SK-N-SH (cell line): ENCODE data around the gene NKX1-1. TPM values are rescaled to one million over a fixed set of nuclear protein-coding genes. Genes with fewer than 3 reads are reported as not detected.
A peak's percentile ranks its signal among the peaks of the same experiment; 100 is the strongest.

Experiments
- CTCF ChIA-PET: fragments of 300-600, 350-600 bp; formaldehyde crosslinking; extraction: SDS; loops from one replicate; lab custom pipeline; 2021; lab: Yijun Ruan, JAX
- POLR2A ChIA-PET: fragments of 350-600 bp; sonication (Branson Sonifier 250); formaldehyde crosslinking; extraction: SDS; loops from one replicate; lab custom pipeline; 2020; ENCODE audit warnings: antibody characterized with exemption, inconsistent platforms; lab: Yijun Ruan, JAX
- DNase-seq: peaks from one replicate; pipeline ENCODE4 v3.0.0; 2012
- H2AFZ ChIP-seq: fragments of 200-600 bp; sonication (generic); 2 replicates; pipeline ENCODE4 v1.8.1; 2016; ENCODE audit warnings: antibody characterized with exemption, mild to moderate bottlenecking, low read depth
- H3F3A ChIP-seq: fragments of 200-600 bp; sonication (generic); replicated peaks from 2 replicates; pipeline ENCODE3; 2016; ENCODE audit warnings: antibody characterized with exemption, mild to moderate bottlenecking; ENCODE audit not compliant: insufficient read depth
- H3K27ac ChIP-seq, 2 experiments: fragments of 200-500 bp in 1 of 2; fragments of 200-600 bp in 1 of 2; sonication (Bioruptor generic) in 1 of 2; sonication (generic), shearing (Covaris generic) in 1 of 2; 2 replicates each; pipeline versions ENCODE4 v1.5.1 to v1.6.1; 2014 to 2016; ENCODE audit warnings: low read depth in 2 of 2, inconsistent platforms in 1 of 2, low read length in 1 of 2, mild to moderate bottlenecking in 1 of 2, mixed read lengths in 1 of 2
- H3K27me3 ChIP-seq: fragments of 200-600 bp; sonication (generic), shearing (Covaris generic); 2 replicates; pipeline ENCODE4 v1.6.1; 2016; ENCODE audit warnings: mixed run types; ENCODE audit not compliant: insufficient read depth
- H3K36me3 ChIP-seq, 2 experiments: fragments of 200-500 bp in 1 of 2; fragments of 200-600 bp in 1 of 2; sonication (Bioruptor generic) in 1 of 2; sonication (generic) in 1 of 2; replicated peaks in 1 of 2; 2 replicates each; pipeline versions ENCODE3 to v1.5.1; 2014 to 2016; ENCODE audit warnings: low read length in 1 of 2, mild to moderate bottlenecking in 1 of 2; ENCODE audit not compliant: insufficient read depth in 2 of 2, control insufficient read depth in 1 of 2
- H3K4me1 ChIP-seq, 2 experiments: fragments of 200-500 bp in 1 of 2; fragments of 200-600 bp in 1 of 2; sonication (Bioruptor generic) in 1 of 2; sonication (generic), shearing (Covaris generic) in 1 of 2; 2 replicates each; pipeline versions ENCODE4 v1.5.1 to v1.6.1; 2014 to 2016; ENCODE audit warnings: low read depth in 1 of 2, low read length in 1 of 2, mixed run types in 1 of 2; ENCODE audit not compliant: insufficient read depth in 2 of 2, control insufficient read depth in 1 of 2
- H3K4me2 ChIP-seq: fragments of 200-600 bp; sonication (generic), shearing (Covaris generic); 2 replicates; pipeline ENCODE4 v1.6.1; 2017; ENCODE audit warnings: mixed run types
- H3K4me3 ChIP-seq, 2 experiments: fragments of 200-500 bp in 1 of 2; fragments of 200-600 bp in 1 of 2; sonication (Bioruptor generic) in 1 of 2; sonication (generic), shearing (Covaris generic) in 1 of 2; 2 replicates each; pipeline versions ENCODE4 v1.5.1 to v1.8.1; 2014 to 2016; ENCODE audit warnings: low read depth in 2 of 2, inconsistent platforms in 1 of 2, low read length in 1 of 2, mild to moderate bottlenecking in 1 of 2, mixed read lengths in 1 of 2, moderate library complexity in 1 of 2
- H3K79me2 ChIP-seq: fragments of 200-600 bp; sonication (generic); 2 replicates; pipeline ENCODE4 v1.8.1; 2017; ENCODE audit warnings: mild to moderate bottlenecking; ENCODE audit not compliant: insufficient read depth
- H3K9ac ChIP-seq: fragments of 200-600 bp; sonication (generic); 2 replicates; pipeline ENCODE4 v1.6.1; 2017; ENCODE audit warnings: mixed run types
- H3K9me2 ChIP-seq: fragments of 200-600 bp; sonication (generic); 2 replicates; pipeline ENCODE4 v1.6.1; 2017; ENCODE audit warnings: mixed run types
- H3K9me3 ChIP-seq: fragments of 200-600 bp; sonication (generic); 2 replicates; pipeline ENCODE4 v1.6.1; 2017; ENCODE audit warnings: mixed run types, mild to moderate bottlenecking, moderate library complexity
- H4K20me1 ChIP-seq: fragments of 200-600 bp; sonication (generic); 2 replicates; pipeline ENCODE4 v1.6.1; 2017; ENCODE audit warnings: mild to moderate bottlenecking, mixed run types; ENCODE audit not compliant: insufficient read depth
- ELF1 ChIP-seq: IDR thresholded peaks from 2 replicates; pipeline ENCODE4 v1.4.0; 2012
- EP300 ChIP-seq, 2 experiments: IDR thresholded peaks; 2 replicates each; pipeline versions ENCODE4 v1.4.0 to v1.6.1; 2012; ENCODE audit warnings: borderline replicate concordance in 1 of 2, low read depth in 1 of 2, low read length in 1 of 2
- FOSL2 ChIP-seq: IDR thresholded peaks from 2 replicates; pipeline ENCODE4 v1.4.0; 2012; ENCODE audit warnings: low read depth, mild to moderate bottlenecking, moderate library complexity, borderline replicate concordance
- JUND ChIP-seq: IDR thresholded peaks from 2 replicates; pipeline ENCODE4 v1.4.0; 2012
- MEF2A ChIP-seq: IDR thresholded peaks from 2 replicates; pipeline ENCODE4 v1.4.0; 2012; ENCODE audit warnings: low read depth, borderline replicate concordance
- NFIC ChIP-seq: IDR thresholded peaks from 2 replicates; pipeline ENCODE4 v1.4.0; 2012; ENCODE audit warnings: borderline replicate concordance
- NRF1 ChIP-seq: IDR thresholded peaks from 2 replicates; pipeline ENCODE4 v1.6.1; 2012; ENCODE audit warnings: low read depth, mild to moderate bottlenecking, low read length
- POLR2AphosphoS5 ChIP-seq: IDR thresholded peaks from 2 replicates; pipeline ENCODE4 v1.6.1; 2012; ENCODE audit warnings: low read depth, low read length
- RCOR1 ChIP-seq: fragments of 150-350 bp; IDR thresholded peaks from 2 replicates; pipeline ENCODE4 v1.6.1; 2017; ENCODE audit warnings: antibody characterized with exemption, low read length
- RFX5 ChIP-seq: IDR thresholded peaks from 2 replicates; pipeline ENCODE4 v1.6.1; 2012; ENCODE audit warnings: mild to moderate bottlenecking, improper control_type of control experiment, low read length
- SIN3A ChIP-seq: IDR thresholded peaks from 2 replicates; pipeline ENCODE4 v1.6.1; 2012; ENCODE audit warnings: low read depth, mild to moderate bottlenecking, low read length, moderate library complexity, borderline replicate concordance
- SMC3 ChIP-seq: IDR thresholded peaks from 2 replicates; pipeline ENCODE4 v1.6.1; 2012; ENCODE audit warnings: low read depth, low read length, improper control_type of control experiment
- TEAD4 ChIP-seq: IDR thresholded peaks from 2 replicates; pipeline ENCODE4 v1.4.0; 2012; ENCODE audit warnings: mild to moderate bottlenecking, borderline replicate concordance; ENCODE audit not compliant: insufficient read depth
- WGBS: methylation state at CpG from one replicate; pipeline ENCODE4 v1.1.6; 2017; ENCODE audit warnings: low lambda C conversion rate; 5-methylcytosine and 5-hydroxymethylcytosine counted together
- polyA plus RNA-seq, 3 experiments: library from polyadenylated mRNA; depleted of rRNA; stranded (reverse); fragments of >200 nt; gene quantifications; 2 replicates each; pipeline ENCODE4 v1.2.3, GENCODE V29; 2012
- TF ChIP-seq, protein P1 (sequence below): fragments of 150-350 bp; IDR thresholded peaks from 2 replicates; pipeline ENCODE4 v1.6.1; 2017; ENCODE audit warnings: antibody characterized with exemption, low read length, low read depth, borderline replicate concordance
- TF ChIP-seq, protein P2 (sequence below): fragments of 150-350 bp; IDR thresholded peaks from 2 replicates; pipeline ENCODE4 v1.6.1; 2016; ENCODE audit warnings: mild to moderate bottlenecking, low read depth, low read length
- TF ChIP-seq, protein P3 (sequence below): IDR thresholded peaks from 2 replicates; pipeline ENCODE4 v1.4.0; 2012; ENCODE audit warnings: low read depth
- TF ChIP-seq, protein P4 (sequence below): IDR thresholded peaks from 2 replicates; pipeline ENCODE4 v1.4.0; 2012; ENCODE audit warnings: low read depth, borderline replicate concordance
- TF ChIP-seq, protein P5 (sequence below): IDR thresholded peaks from 2 replicates; pipeline ENCODE4 v1.6.1; 2012; ENCODE audit warnings: mild to moderate bottlenecking, low read depth, low read length, moderate library complexity

NKX1-1 gene
- polyA plus RNA-seq, 1 of the 3 experiments (the other 2 are of a cell fraction) = not detected

DNA sequence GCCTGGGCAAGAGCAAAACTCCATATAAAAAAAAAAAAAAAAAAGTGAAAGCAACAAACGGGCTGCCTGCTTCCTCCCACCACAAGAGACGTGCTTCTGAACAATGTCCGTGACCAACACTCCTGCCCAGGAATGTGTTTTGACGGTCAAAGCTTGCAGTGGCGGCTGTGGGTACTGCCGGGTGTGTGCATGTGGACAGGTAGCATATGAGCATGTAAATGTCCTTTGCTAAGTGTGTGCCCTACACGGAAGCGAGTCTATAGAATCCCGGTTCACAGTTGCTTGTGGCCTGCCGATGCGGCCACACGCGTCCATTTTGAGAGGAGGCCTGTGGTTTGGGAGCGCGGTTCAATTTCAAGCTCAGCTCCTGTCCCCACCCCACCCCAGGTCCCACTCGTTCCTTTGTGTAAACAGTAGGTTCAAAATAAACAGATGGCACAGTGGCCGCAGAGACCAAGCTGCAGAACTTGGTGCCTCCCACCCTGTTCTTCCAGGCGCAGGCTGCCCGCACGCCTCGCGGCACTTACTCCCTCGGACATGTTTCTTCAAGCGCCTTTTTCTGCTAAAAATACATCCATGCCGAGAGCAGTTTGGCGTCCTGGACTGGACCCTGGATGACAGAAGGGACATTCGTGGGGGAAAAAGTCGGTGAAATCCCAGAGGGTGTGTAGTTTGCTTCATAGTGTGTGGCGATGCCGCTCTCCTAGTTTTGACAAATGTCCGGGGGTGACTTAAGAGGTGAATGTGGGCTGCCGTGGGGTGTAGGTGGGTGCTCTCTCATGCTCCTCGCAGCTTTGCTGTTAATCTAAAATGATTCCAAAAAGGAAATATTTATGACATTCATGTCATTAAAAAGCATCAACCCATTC is 11.5 kb upstream of the NKX1-1 start:
- Histone ChIP-seq H2AFZ (no peak overlapping the region), H3K4me3 (no peak overlapping the region), H3K9me2 (no peaks in the 10 kb centered on the region), H4K20me1 (no peaks in the 10 kb centered on the region), H3K27me3 (peaks cover 82% of the 10 kb centered on the region), H3K4me1 (no peaks in the 10 kb centered on the region), H3K4me2 (no peak overlapping the region), H3F3A (no peaks in the 10 kb centered on the region), H3K9me3 (no peaks in the 10 kb centered on the region), H3K9ac (no peak overlapping the region), H3K79me2 (no peaks in the 10 kb centered on the region), H3K36me3 (no peaks in the 10 kb centered on the region), H3K27ac (no peak overlapping the region)
- ChIA-PET POLR2A (no interaction called here), CTCF (interaction anchor here (0.6 to 1.5 kb wide), 4 partner anchors 61 to 202 kb away, joined by 3 to 4 read pairs (median 3); no protein-coding TSS in a partner anchor)
- TF ChIP-seq, protein P1, sequence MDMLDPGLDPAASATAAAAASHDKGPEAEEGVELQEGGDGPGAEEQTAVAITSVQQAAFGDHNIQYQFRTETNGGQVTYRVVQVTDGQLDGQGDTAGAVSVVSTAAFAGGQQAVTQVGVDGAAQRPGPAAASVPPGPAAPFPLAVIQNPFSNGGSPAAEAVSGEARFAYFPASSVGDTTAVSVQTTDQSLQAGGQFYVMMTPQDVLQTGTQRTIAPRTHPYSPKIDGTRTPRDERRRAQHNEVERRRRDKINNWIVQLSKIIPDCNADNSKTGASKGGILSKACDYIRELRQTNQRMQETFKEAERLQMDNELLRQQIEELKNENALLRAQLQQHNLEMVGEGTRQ = no peak
- no peak for TF ChIP-seq RFX5
- TF ChIP-seq TEAD4 = no peak
- TF ChIP-seq, protein P2, sequence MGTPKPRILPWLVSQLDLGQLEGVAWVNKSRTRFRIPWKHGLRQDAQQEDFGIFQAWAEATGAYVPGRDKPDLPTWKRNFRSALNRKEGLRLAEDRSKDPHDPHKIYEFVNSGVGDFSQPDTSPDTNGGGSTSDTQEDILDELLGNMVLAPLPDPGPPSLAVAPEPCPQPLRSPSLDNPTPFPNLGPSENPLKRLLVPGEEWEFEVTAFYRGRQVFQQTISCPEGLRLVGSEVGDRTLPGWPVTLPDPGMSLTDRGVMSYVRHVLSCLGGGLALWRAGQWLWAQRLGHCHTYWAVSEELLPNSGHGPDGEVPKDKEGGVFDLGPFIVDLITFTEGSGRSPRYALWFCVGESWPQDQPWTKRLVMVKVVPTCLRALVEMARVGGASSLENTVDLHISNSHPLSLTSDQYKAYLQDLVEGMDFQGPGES = no peak
- no peak for TF ChIP-seq SMC3
- TF ChIP-seq NRF1 = no peak
- TF ChIP-seq MEF2A = no peak
- TF ChIP-seq RCOR1 = no peak
- no peak for TF ChIP-seq FOSL2
- no peak for TF ChIP-seq EP300 (IDR thresholded peaks at IDR 0.05; ENCODE audit: borderline replicate concordance in 1 of 2, low read depth in 1 of 2, low read length in 1 of 2)
- no peak for TF ChIP-seq POLR2AphosphoS5
- no peak for TF ChIP-seq SIN3A
- TF ChIP-seq, protein P3, sequence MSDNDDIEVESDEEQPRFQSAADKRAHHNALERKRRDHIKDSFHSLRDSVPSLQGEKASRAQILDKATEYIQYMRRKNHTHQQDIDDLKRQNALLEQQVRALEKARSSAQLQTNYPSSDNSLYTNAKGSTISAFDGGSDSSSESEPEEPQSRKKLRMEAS = no peak
- no peak for TF ChIP-seq NFIC
- TF ChIP-seq, protein P4, sequence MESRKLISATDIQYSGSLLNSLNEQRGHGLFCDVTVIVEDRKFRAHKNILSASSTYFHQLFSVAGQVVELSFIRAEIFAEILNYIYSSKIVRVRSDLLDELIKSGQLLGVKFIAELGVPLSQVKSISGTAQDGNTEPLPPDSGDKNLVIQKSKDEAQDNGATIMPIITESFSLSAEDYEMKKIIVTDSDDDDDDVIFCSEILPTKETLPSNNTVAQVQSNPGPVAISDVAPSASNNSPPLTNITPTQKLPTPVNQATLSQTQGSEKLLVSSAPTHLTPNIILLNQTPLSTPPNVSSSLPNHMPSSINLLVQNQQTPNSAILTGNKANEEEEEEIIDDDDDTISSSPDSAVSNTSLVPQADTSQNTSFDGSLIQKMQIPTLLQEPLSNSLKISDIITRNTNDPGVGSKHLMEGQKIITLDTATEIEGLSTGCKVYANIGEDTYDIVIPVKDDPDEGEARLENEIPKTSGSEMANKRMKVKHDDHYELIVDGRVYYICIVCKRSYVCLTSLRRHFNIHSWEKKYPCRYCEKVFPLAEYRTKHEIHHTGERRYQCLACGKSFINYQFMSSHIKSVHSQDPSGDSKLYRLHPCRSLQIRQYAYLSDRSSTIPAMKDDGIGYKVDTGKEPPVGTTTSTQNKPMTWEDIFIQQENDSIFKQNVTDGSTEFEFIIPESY = no peak
- TF ChIP-seq ELF1 = no peak
- TF ChIP-seq, protein P5, sequence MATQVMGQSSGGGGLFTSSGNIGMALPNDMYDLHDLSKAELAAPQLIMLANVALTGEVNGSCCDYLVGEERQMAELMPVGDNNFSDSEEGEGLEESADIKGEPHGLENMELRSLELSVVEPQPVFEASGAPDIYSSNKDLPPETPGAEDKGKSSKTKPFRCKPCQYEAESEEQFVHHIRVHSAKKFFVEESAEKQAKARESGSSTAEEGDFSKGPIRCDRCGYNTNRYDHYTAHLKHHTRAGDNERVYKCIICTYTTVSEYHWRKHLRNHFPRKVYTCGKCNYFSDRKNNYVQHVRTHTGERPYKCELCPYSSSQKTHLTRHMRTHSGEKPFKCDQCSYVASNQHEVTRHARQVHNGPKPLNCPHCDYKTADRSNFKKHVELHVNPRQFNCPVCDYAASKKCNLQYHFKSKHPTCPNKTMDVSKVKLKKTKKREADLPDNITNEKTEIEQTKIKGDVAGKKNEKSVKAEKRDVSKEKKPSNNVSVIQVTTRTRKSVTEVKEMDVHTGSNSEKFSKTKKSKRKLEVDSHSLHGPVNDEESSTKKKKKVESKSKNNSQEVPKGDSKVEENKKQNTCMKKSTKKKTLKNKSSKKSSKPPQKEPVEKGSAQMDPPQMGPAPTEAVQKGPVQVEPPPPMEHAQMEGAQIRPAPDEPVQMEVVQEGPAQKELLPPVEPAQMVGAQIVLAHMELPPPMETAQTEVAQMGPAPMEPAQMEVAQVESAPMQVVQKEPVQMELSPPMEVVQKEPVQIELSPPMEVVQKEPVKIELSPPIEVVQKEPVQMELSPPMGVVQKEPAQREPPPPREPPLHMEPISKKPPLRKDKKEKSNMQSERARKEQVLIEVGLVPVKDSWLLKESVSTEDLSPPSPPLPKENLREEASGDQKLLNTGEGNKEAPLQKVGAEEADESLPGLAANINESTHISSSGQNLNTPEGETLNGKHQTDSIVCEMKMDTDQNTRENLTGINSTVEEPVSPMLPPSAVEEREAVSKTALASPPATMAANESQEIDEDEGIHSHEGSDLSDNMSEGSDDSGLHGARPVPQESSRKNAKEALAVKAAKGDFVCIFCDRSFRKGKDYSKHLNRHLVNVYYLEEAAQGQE = no peak
- no peak for TF ChIP-seq JUND
- WGBS = 30% methylated on average over 33 of the region's 33 CpGs
- DNase-seq = peak; percentile 30
